Measurements from ENCODE around the gene GABRB1.

DNA sequence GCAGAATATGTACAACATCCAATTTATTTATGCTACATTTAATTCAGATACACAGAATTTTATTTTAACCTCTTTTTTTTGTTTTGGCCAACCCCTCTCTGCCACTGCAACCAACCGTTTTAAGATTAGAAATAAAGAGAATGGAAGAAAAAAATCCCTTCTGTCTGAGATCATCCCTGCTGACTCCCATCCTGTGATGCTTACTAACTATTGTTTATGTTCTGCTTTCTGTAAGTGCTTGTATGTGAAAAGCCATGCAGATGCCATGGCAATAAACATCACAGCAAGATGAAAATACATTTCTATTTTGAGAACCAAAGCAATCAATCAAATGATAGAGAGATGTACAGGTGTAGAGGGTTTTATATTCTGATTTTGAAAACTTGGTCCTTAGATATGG lies 70.1 kb downstream of the GABRB1 start:
- TF ChIP-seq CTCF (IDR thresholded peaks at IDR 0.05) (no peak), POLR2A (IDR thresholded peaks at IDR 0.05) (no peak)

Data from thyroid gland (tissue), 4 donors.